NT2/D1 (cell line): ENCODE measurements around the gene DHRS1.

ENCODE experiments used
- YY1 ChIP-seq: IDR thresholded peaks from 2 replicates; pipeline ENCODE4 v1.6.1; 2011; ENCODE audit not compliant: insufficient read length, insufficient read depth
- ZNF274 ChIP-seq: IDR thresholded peaks from 2 replicates; pipeline ENCODE4 v1.6.1; 2011; ENCODE audit warnings: mild to moderate bottlenecking, low read depth, low read length

DNA sequence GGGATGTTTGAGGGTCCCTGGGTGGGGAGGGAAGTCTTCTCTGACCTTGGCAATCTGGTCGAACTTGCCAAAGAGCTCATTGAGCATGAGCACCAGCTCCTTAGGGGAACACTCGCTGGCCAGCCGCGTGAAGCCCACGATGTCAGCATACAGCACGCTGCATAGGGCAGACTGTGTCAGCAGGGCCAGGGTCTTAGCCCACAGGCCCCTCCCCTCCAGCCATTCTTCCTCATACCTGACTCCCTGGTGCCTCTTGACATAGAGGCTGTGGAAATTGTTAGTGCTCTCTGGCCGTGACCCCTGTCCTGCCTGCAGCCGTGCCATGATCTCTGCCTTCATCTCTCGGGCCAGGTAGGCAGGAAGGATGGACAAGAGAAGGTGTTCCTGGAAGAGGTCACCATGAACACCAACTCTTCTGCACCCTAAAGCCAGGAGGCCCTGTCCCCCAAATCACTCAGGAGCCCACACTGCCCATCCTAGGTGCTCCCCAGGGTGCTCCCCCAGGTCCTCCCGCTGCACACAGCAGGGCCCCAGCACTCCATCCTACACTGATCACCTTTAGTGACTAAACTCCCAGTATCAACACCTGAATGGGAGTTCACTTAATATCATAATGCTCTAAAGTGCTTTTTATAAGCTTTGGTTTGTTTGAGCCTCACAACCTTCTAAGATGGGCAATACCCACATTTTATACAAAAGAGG, 31.5 kb upstream of the DHRS1 start:
- TF ChIP-seq ZNF274 = no peak
- no peak for TF ChIP-seq YY1
